CD8-positive, alpha-beta memory T cell (primary cell): Measurements from ENCODE around the gene OR10R2. TPM values are rescaled to one million over a fixed set of nuclear protein-coding genes. Genes with fewer than 3 reads are reported as not detected.

Experiments used
- polyA plus RNA-seq: library from polyadenylated mRNA; unstranded; fragments of 300-500 nt; fragmentation: Illumina TruSeq; gene quantifications from one replicate; pipeline ENCODE4 v1.2.3, GENCODE V29; 2021
- total RNA-seq, 2 experiments: library from RNA; stranded (reverse); gene quantifications; one replicate each; pipeline ENCODE4 v1.2.3, GENCODE V29; 2021

OR10R2 gene
- total and polyA plus RNA-seq, 3 experiments from 2014 or later = not detected

Other genes with a start within 250 kb of the OR10R2 start
- gene CD1A, start 217.8 kb upstream of the OR10R2 start, total RNA-seq = under 1 TPM; 0.09 to 0.13 TPM
- not detected for gene CD1A, start 217.8 kb upstream of the OR10R2 start, polyA plus RNA-seq
- gene CD1C, start 182.3 kb upstream of the OR10R2 start, total RNA-seq = under 1 TPM; 0.31 to 0.37 TPM
- not detected for gene CD1C, start 182.3 kb upstream of the OR10R2 start, polyA plus RNA-seq
- gene CD1B, start 140.7 kb upstream of the OR10R2 start, total RNA-seq = not detected
- gene CD1B, start 140.7 kb upstream of the OR10R2 start, polyA plus RNA-seq = not detected
- gene CD1E, start 118.3 kb upstream of the OR10R2 start, total RNA-seq = not detected
- not detected for gene CD1E, start 118.3 kb upstream of the OR10R2 start, polyA plus RNA-seq
- gene OR10T2, start 72.8 kb upstream of the OR10R2 start, total RNA-seq = not detected
- gene OR10T2, start 72.8 kb upstream of the OR10R2 start, polyA plus RNA-seq = not detected
- gene OR10K2, start 46.0 kb upstream of the OR10R2 start, total RNA-seq = not detected
- gene OR10K2, start 46.0 kb upstream of the OR10R2 start, polyA plus RNA-seq = not detected
- not detected for gene OR10K1, start 10.4 kb upstream of the OR10R2 start, total RNA-seq
- gene OR10K1, start 10.4 kb upstream of the OR10R2 start, polyA plus RNA-seq = not detected
- gene OR6Y1, start 82.2 kb downstream of the OR10R2 start, total RNA-seq = not detected
- gene OR6Y1, start 82.2 kb downstream of the OR10R2 start, polyA plus RNA-seq = not detected
- not detected for gene OR6P1, start 98.4 kb downstream of the OR10R2 start, total RNA-seq
- not detected for gene OR6P1, start 98.4 kb downstream of the OR10R2 start, polyA plus RNA-seq
- gene OR10X1, start 107.7 kb downstream of the OR10R2 start, total RNA-seq = not detected
- not detected for gene OR10X1, start 107.7 kb downstream of the OR10R2 start, polyA plus RNA-seq
- gene OR10Z1, start 133.0 kb downstream of the OR10R2 start, total RNA-seq = not detected
- not detected for gene OR10Z1, start 133.0 kb downstream of the OR10R2 start, polyA plus RNA-seq
- not detected for gene SPTA1, start 214.5 kb downstream of the OR10R2 start, total RNA-seq
- not detected for gene SPTA1, start 214.5 kb downstream of the OR10R2 start, polyA plus RNA-seq
- gene OR6K2, start 228.4 kb downstream of the OR10R2 start, total RNA-seq = not detected
- gene OR6K2, start 228.4 kb downstream of the OR10R2 start, polyA plus RNA-seq = not detected
- gene OR6K3, start 248.5 kb downstream of the OR10R2 start, total RNA-seq = not detected
- not detected for gene OR6K3, start 248.5 kb downstream of the OR10R2 start, polyA plus RNA-seq